ENCODE results near the gene IGF1R.

IGF1R gene

GRCh38 chr15:98713585-98714001 lies 65.3 kb downstream of the IGF1R start:
- no peak overlapping the region for H3K4me3 ChIP-seq (ENCODE audit: low read depth, low read length)

GRCh38 chr15:98714922-98715321 lies 66.6 kb downstream of the IGF1R start:
- no peak overlapping the region for H3K4me3 ChIP-seq (ENCODE audit: low read depth, low read length)
- TF ChIP-seq CTCF (IDR thresholded peaks at IDR 0.05; ENCODE audit: borderline replicate concordance, insufficient read depth, low read depth, low read length) = no peak

More at GRCh38 chr15:98713585-98714001, 65.3 kb downstream of the IGF1R start:
- no peak for TF ChIP-seq CTCF (IDR thresholded peaks at IDR 0.05; ENCODE audit: borderline replicate concordance, insufficient read depth, low read depth, low read length)

DNA sequence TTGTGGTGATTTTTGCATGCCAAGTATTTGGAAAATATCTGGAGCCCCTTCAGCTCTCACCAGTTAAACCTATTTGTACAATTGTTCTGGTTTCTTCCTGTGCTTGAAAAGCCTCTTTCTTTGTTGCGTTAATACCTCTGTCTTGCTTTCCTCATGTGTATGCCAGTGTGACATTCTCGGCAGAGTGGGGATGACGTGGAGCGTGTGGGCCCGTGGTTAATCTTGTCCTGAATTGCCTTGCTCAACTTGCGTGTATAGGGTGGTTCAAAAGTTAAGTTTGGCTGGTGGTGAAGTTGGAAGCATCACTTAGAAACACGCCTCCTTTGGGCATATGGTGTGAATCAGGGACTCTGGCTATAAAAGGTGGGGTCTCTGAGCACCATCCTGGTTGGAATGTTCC lies 67.1 kb downstream of the IGF1R start:
- no peak for TF ChIP-seq CTCF (IDR thresholded peaks at IDR 0.05; ENCODE audit: borderline replicate concordance, insufficient read depth, low read depth, low read length)
- H3K4me3 ChIP-seq (ENCODE audit: low read depth, low read length) = no peak overlapping the region

DNA sequence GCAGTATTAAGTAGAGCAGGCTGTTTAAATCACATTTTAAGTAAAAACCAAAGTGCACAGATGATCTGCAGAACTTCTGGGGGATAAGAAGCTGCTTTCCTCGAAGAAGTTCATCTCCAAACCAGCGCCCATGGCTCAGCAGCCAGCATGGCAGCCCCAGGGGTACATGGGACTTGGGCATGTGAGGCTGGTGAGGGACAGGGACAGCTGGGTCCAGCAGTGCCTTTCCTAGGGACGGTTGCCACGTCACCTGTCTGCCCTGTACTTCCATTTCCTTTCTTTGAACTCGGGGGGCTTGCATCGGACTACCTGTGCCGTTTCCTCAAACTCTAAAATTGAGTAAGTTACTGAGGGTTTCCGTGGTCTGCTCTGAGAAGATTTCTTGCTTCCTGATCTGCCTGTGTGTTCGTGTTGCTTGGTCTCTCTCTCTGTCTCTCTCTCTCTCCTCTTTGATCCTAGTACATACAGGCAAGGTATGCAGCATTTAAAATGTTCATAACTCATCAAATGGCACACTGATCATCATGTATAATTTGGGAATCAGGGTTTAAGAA lies 67.6 kb downstream of the IGF1R start:
- no peak for TF ChIP-seq CTCF (IDR thresholded peaks at IDR 0.05; ENCODE audit: borderline replicate concordance, insufficient read depth, low read depth, low read length)
- H3K4me3 ChIP-seq (ENCODE audit: low read depth, low read length) = no peak overlapping the region

GRCh38 chr15:98717371-98717770 lies 69.0 kb downstream of the IGF1R start:
- no peak for TF ChIP-seq CTCF (IDR thresholded peaks at IDR 0.05; ENCODE audit: borderline replicate concordance, insufficient read depth, low read depth, low read length)
- no peak overlapping the region for H3K4me3 ChIP-seq (ENCODE audit: low read depth, low read length)

DNA sequence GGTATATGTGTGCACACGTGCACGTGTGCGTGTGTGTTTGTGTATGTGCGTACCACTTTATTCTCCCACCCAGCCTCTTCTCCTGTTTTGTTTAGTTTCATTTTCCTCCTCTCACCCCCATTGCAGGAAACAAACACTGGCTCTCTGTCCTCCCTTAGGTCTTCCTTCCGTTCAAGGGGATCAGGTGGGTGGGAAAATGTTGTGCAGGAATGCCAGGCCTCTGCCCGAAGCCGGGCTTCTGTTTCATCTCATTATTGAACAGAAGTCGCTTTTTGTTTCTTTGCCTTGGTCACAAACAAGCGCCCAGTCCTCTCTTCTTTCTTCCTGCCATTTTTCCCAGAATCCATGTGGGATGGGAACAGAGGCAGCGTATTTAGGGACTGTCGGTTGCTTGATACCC lies 69.6 kb downstream of the IGF1R start:
- no peak for TF ChIP-seq CTCF (IDR thresholded peaks at IDR 0.05; ENCODE audit: borderline replicate concordance, insufficient read depth, low read depth, low read length)
- no peak overlapping the region for H3K4me3 ChIP-seq (ENCODE audit: low read depth, low read length)

- H3K4me3 ChIP-seq (ENCODE audit: low read depth, low read length) = no peak overlapping the region
- TF ChIP-seq CTCF (IDR thresholded peaks at IDR 0.05; ENCODE audit: borderline replicate concordance, insufficient read depth, low read depth, low read length) = no peak
These were observed 70.2 kb downstream of the IGF1R start for GRCh38 chr15:98718426-98719136.
